GM19452 (cell line): ENCODE results near the gene MLKL.
"Not testable (repeated sequence)": the region's sequence is repeated elsewhere in the genome, so short reads cannot be mapped to it uniquely, and the experiment has no call there.

Experiments
- ATAC-seq: cut with Tn5 transposase; IDR thresholded peaks from one replicate; pipeline ENCODE4 v1.9.1; 2021; ENCODE audit not compliant: unreplicated experiment

MLKL gene

DNA sequence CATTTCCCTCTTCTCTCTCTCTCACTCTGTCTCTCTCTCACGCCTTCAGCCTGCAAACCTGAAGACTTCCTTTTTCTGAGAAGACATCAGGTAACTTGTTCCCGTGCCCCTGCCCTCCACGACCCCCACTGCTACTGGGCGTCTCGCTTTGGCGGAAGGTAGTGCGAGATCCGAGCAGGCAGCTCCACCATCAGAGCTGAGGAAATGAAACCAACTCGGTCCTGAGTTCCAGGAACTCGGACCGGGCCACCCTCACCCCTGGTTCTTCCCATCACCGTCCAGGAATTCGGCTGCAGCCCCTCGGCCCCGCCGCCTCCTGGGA is 585 bp downstream of the MLKL start:
- no peak for ATAC-seq

DNA sequence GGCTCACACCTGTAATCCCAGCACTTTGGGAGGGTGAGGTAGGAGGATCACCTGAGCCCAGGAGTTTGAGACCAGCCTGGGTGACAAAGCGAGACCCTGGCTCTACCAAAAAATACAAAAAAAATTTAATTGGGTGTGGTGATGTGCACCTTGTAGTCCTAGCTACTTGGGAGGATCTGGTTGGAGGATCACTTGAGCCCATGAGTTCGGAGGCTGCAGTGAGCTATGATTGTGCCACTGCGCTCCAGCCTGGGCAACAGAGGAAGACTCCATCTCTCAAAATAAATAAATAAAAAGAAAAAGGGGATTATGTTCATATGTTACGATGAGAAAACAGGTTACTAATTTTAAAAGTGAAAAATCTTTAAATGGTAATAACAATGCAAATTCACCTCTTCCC is 996 bp downstream of the MLKL start:
- ATAC-seq, result no peak

DNA sequence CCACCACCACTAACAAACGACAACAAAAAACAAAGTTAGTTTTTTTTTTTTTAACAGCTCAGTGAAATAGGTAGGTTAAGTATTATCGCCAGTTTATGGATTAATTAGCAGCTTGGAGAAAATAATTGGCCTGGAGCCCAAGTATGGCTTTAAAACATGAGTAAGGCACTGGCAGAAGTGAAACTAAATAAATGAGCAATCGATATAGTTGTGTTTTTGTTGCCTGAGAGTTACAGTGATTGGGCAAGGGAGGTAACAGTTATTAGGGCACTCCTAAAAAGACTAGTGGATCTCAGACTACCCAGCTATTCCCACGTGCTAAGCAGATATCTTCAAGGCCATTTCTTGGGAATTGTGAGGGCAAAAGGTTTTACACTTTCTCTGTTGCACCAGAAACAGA is 2.4 kb downstream of the MLKL start:
- ATAC-seq, result no peak

DNA sequence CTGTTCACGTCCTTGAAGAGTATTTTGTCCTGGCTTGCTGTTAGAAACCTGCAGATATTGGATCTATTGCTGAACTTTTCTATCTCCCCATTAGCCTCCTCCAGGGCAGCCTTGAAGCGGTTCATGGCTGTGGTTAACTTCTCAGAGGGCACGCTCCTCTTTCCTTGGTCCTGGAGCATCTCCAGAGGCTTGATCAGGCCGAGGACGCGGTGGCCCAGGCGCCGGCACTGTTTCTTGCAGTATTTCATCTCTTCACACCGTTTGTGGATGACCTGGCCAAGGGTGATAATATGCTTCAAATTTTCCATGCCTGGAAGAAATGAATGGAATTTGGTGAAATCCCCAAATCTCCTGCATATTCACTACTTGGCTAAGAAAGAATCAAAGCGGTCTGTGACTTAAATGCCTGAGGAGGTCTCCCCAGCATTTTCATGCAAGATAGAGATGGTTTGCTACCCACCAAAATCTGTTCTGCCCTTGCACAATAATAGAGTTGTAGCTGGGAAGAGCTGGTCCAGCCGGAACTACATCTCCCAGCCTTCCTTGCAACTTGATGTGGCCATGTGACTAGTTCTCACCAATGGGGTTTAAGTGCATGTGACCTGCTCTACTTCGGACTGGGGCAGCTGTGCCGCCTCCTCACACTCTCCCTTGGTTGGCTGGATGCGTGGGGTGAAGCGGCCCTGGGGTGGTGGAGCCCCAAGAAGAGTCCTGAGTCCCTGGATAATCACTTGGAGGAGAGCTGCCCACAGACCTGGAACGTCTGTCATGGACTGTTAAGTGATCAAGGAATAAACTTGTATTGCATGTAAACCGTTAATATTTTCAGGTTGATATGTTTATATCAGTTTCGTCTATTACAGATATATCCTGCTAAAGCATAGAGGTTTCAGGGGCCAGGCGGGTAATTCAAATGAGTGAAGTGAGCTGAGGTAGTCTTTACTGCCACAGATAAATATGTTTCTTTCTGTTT is 4.9 kb downstream of the MLKL start:
- ATAC-seq, result peak; percentile 74

DNA sequence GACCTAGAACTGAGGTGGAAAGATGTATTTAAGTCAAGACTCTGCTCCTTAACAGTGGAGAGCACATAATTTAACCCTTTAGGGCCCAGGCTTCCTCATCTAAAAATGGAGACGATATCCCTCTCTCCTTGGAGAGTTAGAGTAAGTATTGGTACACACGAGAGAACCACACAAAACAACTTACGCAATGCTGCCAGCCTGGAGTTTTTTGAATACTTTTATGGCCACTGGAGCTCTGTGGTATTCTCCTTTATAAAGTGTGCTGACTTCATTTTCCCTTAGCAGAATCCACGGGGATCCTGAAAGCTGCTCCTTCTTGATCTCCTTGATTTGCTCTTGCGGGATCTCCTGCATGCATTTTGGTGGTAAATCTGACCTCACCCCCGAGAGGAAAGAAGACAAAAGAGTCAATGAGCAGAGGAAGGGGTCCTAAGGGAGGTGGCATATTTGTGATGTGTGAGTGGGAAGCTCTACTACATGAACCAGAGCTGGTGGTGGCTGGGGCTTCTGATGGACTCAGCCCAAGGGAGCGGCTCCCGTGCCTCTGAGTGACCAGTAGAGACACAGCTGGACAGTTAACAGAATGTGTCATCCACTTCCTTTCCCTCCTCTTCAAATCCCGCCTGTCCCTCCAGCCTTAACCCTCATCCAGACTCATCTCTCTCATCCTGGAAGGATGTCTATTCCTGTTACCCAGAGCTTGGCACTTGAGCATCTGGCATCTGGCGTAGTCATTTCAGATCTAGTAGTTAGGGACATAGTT is 9.4 kb downstream of the MLKL start:
- ATAC-seq, result no peak

DNA sequence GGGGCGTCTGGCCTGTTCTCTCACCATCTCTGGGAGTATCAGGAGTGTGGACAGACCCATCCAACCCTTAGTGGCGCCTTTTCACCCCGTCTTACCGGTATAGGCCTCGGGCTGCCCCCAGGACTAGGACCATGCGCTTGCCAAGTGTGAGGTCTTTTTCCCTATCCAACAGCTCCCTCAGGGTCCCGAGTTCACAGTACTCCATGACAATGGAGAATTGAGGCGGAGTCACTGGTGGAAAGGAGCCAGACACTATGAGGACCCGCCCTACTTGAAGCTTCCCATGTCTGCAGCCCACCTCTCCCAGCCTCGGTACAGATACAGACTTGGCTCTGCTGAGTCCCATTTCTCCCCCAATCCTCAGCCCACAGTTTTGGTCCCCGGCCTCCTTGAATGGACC is 18.1 kb downstream of the MLKL start:
- ATAC-seq, result no peak

DNA sequence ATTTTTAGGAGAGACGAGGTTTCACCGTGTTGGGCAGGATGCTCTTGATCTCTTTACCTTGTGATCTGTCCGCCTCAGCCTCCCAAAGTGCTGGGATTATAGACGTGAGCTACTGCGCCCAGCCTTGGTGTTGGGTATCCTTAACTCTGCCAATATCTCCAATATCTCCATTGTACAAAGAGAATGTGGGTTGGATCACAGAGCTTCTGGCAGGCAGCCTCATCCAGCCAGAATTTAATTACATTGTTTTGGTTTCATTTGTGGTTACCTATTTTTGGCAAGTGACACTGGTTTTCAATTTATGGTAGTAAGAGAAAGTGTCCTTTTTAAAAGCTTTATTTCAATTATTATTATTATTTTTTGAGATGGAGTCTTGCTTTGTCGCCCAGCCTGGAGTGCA is 20.0 kb downstream of the MLKL start:
- ATAC-seq, result no peak

DNA sequence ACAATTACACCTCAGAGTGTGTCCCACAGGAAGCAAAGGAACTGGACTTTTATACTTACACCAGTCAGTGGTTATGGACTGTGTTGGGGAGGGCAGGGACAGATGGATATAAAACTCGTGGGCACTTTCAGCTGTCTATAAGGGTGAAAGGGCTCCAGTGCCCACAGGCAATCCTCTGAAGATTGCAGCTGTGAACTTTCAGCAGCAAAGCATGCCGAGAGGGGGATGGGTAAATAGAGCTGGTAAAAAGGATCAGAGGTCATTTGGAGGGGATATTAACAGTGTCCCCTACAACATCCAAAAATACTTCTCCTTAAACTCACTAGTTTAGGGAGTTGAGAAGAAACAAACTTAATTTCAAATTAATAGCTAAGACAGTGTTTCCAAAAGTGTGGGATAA is 20.7 kb downstream of the MLKL start:
- ATAC-seq, result no peak

DNA sequence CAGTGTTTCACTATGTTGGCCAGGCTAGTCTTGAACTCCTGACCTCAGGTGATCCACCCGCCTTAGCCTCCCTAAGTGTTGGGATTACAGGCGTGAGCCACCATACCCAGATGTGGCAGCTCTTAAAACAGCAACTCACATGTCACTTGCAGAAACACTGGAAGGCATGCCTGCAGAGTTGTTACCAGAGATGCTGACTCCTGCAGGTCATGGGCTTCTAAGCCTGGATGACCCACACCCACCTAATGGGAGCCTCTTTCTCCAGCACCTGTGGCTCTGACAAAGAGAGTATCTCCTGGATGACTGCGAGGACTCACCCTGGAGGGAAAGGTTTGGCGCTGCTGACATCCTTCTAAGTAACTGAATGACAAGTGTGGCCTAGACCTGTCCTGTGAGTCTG is 22.8 kb downstream of the MLKL start:
- no peak for ATAC-seq

DNA sequence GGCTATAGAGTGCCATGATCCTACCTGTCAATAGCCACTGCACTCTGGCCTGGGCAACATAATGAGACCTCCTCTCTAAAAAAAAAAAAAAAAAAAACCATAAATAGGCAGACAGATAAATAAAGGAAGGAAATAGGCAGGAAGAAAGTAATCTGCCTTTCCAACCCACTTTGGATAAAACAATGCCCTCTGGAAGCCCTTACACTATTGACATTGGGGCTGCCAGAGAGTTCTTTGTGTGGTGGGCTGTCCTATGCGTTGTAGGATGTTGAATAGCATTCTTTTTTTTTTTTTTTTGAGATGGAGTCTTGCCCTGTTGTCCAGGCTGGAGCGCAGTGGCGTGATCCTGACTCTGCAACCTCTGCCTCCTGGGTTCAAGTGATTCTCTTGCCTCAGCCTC is 26.8 kb downstream of the MLKL start:
- ATAC-seq, result no peak

DNA sequence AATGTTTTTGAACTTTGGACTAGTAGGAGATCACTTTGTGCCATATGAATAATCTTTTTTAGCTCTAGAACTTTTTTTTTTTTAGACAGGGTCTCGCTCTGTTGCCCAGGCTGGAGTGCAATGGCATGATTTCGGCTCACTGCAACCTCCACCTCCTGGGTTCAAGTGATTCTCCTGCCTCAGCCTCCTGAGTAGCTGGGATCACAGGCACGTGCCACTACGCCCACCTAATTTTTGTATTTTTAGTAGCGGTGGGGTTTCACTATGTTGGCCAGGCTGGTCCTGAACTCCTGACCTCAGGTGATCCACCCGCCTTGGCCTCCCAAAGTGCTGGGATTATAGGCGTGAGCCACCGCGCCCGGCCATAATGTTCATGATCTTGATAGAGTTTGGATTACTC is 31.8 kb downstream of the MLKL start:
- not testable (repeated sequence) for ATAC-seq

DNA sequence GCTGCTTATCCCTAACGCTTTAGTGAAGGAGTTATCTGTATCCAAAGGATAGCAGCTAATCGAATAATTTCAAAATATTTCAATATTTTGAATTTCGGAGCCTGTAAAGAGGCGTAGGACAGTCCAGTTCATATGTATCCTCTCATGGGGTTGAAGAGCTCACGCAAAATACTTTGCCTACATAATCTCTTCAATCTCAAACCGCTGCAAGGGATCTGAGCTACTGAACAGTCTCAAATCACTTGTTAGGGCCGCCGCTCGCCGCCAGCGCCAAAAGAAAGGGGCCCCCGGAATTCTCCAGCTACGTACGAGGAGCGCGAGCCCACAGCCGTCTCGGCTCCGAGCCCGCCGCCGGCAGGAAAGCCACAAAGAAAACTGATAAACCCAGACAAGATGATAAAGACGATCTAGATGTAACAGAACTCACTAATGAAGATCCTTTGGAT is 33.4 kb downstream of the MLKL start:
- no peak for ATAC-seq

DNA sequence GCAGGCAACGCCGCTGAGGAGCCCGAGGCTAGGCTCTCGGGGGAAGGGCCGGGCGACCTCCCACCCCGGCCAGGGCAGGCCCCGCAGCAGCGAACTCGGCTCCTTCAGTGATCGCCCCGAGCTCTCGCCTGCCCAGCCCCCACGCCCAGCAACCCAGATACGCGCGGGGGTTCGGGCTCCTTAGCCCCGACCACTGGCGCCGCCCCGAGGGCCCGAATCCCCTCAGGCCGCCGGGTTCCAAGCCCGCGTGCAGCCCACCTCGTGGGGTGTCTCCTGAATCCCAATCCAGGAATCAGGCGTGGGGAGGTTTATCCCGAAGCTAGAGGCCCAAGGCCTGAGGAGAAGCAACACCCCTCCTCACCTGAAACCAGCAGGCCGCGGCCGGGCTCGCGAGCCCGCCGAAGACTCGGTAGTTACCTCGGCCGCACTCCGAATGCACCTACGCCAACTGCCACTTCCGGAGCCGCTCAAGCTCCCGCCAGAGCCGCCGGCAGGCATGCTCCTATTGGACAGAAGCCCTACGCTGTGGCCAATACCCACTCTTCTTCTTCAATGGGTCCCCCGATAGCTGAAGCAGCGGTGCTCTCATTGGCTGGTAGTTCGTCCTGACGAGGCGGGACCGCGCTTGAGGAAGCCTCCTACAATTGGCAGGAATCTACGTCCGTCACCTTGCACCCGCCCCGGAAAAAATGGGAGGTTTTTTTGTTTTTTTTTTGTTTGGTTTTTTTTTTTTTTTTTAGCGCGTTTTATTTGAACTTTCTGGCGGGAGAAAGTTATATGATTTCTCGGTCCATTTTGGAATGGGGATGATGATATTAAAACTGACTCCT is 34.0 kb downstream of the MLKL start, which contains the start of gene RFWD3:
RFWD3 (minus strand) TSS at position 453 of the 830 bp plus-strand sequence. CDS start 5,428 bp downstream, outside the sequence.
- peak; percentile 100 for ATAC-seq

DNA sequence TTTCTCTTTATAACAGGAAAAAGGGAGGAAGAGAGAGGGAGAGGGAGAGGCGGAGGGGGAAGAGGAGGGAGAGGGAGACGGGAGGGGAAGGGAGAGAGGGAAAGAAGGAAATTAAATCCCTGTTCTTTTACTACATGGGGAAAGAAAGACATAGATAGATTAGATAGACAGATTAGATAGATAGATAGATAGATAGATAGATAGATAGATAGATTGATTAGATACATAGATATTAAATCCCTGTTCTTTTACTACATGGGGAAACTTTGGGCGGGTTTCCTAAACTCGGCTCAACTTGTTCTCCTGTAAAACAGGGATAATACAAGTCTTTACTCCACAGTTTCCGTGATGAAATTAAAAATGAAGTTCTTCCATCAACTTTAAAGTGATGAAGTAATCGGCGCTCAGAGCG is 34.6 kb downstream of the MLKL start:
- no peak for ATAC-seq

DNA sequence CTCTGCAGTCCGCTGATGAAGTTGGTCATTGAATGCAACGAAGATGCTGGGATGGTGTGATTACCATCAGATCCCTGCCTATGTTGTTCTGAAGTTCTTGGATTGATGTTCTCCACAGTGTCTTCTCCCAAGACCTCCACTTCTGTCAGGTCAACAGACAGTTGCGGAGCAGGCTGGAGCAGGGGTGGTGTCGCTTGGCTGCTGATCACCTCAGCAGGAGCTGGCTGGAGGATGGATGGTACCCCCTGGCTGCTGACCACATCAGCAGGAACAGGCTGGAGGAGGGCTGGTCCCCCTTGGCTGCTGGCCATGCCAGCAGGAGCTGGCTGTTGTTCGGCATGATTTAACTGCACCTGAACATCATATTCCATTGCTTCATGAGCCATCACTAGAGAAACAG is 39.6 kb downstream of the MLKL start:
- ATAC-seq, result no peak

DNA sequence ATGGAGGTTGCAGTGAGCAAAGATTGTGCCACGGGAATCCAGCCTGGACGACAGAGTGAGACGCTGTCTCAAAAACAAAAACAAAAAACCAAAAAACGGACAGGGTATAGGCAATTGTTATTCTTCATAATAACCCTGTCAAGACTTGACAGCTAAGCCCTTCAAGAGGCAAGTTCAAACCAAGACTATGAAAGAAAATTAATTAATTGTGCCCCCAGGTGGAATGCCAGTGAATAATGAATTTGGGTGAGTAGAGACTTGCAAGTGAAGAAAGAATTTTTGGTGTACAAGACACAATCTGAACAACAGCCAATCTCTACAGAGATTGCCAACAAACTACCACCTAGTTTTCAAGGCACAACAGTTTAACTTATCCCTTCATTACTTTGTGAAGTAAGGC is 40.3 kb downstream of the MLKL start:
- no peak for ATAC-seq

DNA sequence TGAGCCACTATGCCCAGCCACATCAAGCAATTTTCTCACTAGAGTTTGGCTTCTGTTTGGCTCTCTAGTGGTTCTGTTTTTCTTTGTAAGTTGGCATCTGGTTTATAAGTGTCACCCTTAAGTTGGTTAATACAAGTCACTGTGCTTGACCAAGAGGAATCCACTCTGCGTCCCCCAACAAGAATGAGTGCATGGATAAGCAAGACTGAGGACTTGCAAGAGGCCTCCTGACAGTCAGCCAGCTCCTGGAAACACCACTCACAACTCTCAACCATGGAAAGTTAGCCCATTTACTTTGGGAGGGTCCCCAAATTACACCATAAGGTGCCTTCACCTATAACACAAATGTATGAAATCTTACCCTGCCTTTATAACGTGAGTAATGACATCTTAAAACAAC is 41.6 kb downstream of the MLKL start:
- no peak for ATAC-seq

DNA sequence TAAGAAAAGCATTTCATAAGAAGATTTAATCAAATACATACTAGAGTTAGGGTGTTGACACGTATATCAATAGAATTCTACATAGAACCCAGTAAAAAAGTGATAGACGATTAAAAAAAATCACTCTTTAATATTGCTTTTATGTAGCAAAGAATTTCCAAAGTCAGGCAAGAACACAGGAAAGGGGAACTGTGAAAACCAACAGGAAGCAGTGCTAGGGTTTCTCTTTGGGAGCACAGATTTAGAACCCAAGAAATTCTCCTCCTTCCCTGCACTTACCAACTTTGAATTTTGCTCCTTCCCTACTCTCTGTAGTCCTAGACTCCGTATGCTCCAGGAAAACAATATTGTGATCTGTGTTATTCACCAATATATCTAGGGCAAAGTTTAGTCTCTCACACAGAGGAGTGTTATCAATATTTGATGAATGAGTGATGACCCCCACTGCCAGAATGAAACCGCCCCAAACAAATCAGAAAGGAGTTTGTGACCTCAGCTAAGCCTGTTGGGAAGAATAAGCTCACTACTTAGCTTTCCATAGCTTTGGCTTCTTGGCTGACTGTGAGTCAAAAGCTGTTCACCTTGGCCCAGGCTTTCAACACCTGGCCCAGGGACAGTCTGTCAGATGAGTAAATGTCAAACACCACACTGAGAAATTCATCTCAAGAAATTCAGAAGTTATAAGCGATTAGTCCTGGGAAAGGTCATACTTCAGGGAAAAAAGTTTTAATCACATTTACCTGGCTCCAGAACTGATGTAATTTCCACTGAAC is 42.6 kb downstream of the MLKL start:
- ATAC-seq, result no peak

DNA sequence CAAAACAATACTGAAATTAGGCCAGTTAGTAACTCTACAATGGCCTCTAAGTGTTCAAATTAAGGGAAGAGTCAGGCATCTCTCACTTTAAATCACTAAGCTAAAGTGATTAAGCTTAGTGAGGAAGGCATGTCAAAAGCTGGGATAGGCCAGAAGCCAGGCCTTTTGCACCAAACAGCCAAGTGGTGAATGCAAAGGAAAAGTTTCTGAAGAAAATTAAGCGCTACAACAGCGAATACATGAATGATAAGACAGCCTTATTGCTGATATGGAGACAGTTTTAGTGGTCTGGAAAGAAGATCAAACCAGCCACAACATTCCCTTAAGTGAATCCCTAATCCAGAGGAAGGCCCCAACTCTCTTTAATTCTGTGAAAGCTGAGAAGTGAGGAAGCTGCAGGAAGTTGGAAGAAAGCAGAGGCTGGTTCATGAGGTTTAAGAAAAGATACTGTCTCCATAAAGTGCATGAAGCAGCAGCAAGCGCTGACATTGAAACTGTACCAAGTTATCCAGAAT is 46.1 kb downstream of the MLKL start:
- no peak for ATAC-seq

DNA sequence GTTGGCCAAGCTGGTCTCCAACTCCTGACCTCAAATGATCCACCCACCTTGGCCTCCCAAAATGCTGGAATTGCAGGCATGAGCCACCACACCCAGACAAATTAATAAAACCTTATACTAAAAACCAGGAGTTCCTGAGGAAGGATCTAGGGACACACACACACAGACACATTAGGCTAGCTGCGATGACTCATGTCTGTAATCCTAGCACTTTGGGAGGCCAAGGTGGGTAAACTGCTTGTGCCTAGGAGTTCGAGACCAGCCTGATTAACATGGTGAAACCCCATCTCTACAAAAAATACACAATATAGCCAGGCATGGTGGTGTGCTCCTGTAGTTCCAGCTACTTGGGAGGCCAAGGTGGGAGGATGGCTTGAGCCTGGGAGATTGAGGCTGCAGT is 47.8 kb downstream of the MLKL start:
- ATAC-seq, result not testable (repeated sequence)
